GM19025 (cell line): ENCODE results near the gene UQCRC1.

Experiments
- ATAC-seq: cut with Tn5 transposase; IDR thresholded peaks from one replicate; pipeline ENCODE4 v1.9.1; 2021; ENCODE audit warnings: mild to moderate bottlenecking, low read depth, moderate library complexity; ENCODE audit not compliant: unreplicated experiment

UQCRC1 gene

GRCh38 chr3:48609088-48610005 is at the start of gene UQCRC1:
TSS of gene UQCRC1 (minus strand) at chr3:48609646. CDS start at chr3:48609620, 26 bp downstream.
- peak; percentile 95 for ATAC-seq

DNA sequence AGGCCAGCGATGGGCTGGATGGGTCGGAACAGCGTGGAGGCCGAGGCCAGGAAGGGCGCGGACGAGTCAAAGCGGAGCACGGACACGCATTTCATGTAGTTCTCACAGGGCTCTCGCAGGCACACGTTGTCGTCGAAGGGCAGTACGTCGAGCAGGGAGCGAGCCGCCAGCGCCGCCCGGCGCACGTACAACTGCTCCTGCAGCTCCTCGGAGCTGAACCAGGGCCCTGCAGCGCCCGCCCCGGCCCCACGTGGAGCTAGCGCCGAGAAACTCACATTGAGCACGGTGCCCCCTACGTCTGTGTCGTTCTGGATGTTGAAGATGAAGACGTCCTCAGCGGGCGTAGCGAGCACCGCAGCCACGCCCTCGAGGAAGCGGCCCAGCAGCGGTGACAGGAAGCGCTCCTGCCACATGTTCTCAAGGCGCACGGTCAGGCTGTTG is 47.4 kb upstream of the UQCRC1 start:
- no peak for ATAC-seq

GRCh38 chr3:48656061-48656840 is 46.8 kb upstream of the UQCRC1 start:
- ATAC-seq, result no peak

- ATAC-seq, result no peak
Observed at GRCh38 chr3:48655606-48656005, 46.2 kb upstream of the UQCRC1 start.

DNA sequence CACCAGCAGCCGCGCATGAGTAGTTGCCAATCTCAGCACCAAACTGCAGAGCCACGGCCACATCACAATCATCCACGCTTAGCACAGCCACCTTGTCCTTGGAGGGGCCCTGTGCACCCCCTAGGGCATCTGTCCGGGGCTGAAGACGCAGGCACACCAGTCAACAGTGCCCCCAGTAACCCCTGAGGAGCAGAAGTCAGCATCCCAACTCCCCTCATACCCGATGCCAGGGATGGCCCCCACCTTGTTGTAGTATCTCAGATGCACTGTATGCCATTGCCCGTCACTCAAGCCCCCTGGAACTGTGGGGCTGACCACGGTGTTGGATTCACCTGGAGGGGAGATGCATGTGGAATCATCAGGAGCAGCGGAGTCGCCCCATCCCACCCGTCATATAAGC is 45.6 kb upstream of the UQCRC1 start:
- no peak for ATAC-seq

DNA sequence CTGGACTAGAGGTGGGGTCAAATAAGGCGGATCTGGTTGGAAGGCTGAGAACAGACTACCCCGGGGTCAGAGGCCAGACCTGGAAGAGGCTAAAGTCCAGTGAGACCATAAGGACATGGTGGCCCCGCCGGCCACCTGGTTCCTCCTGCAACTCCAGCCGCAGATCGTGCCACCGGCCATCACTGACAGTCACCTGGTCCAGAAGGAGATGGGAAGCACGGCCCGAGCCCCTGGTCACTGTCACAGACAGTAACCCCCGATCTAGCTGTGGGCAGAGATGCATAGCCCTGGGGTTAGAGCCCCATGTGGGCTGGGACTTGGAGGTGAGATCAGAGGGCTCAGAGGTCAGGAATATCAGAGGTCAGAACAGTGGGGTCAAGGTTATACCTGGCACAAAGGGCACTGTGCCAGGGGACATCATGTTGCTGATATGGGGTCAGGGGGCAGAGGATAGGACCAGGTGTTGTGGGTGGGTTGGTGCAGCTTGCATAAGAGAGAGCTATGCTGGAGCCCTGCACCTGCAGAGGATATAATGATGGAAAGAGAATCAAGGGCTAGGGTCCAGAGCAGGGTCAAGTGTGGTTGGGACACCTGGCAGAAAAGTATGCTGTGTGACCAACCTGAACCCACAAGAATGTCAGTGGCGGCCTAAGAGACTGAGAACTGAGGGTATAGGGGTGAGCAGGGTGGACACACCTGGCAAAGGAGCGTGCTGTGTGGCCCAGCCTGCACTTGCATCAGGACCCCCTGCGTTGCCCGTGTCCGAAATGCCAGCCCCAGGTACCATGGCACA is 43.7 kb upstream of the UQCRC1 start:
- no peak for ATAC-seq

- no peak for ATAC-seq
Observed at GRCh38 chr3:48651771-48652170, 42.3 kb upstream of the UQCRC1 start.

DNA sequence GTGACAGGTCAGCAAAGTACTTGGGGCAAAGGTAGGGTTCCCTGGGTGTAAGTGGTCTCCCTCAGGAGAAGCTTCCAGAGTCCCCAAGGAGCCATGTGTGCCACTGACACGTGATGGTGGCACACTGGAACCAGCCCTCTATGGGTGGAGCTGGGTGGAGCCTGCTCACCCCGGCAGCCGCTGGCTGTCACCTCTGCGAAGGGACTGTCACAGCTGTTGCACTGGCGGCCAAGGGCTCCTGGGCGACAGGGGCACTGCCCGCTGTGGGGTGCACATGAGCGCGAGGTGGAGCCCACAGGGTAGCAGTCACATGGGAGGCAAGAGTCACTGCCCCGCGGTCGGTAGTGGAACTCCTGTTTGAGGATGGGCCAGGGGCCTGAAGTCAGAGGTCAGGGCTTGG is 41.3 kb upstream of the UQCRC1 start:
- no peak for ATAC-seq

GRCh38 chr3:48648188-48648850 is 38.9 kb upstream of the UQCRC1 start:
- no peak for ATAC-seq

DNA sequence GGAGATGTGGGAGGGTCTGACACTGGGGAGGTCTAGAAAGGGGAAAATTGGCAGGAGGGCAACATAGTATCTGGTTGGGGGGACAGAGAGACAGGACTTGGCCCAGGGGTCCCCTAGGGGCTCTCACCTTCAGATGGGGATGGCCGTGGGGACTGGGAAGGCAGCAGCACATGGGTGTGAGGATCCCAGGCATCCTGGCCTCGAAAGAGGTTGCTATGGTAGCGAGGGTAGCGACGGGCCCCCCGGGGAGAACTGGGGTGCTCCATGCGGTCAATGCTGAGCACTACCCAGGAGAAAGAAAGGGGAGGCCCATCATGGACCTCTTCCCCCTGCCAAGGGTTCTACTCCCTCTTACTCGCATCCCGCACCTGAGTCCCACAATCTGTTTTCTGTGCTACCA is 38.3 kb upstream of the UQCRC1 start:
- no peak for ATAC-seq

DNA sequence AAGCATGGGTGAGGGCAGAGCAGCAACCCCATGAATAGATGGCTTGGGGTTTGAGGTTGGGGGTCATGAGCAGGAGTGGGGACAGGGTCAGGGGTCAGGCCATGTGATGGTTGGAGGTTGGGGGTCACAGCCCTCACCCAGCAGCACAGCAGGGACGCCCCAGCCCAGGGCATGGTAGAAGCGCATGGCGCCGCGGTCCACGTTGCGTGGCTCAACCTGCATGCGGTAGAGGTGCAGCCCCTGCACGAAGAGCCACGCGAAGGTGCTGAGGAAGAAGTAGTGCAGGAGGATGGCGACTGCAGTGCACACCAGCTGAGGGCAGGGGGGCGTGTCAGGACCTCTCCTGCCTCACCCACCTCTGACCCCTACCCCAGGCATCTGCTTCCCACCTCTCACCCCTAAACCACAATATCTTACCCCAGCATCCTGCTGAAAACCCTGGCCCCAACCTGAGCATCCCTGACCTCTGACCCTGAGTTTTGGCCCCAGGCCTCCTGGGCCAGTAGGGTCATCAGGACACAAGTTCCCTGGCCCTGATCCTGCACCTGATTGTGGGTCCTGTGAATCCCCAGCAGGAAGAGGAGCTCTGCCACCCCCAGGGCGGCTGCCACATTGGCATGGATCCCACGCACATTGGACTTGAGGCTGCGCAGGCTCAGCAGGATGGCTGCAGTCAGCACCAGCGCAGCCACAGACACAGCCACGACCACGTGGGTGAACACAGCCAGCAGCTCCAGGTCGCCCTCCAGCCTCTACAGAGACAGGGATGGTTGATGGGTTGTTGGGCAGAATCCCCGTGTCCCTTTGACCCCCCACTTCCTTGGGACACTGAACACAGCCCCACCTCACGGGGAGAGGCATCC is 35.7 kb upstream of the UQCRC1 start:
- no peak for ATAC-seq

- no peak for ATAC-seq
Observed at GRCh38 chr3:48642605-48643004, 33.2 kb upstream of the UQCRC1 start.

GRCh38 chr3:48641396-48641795 is 31.9 kb upstream of the UQCRC1 start:
- ATAC-seq, result no peak

DNA sequence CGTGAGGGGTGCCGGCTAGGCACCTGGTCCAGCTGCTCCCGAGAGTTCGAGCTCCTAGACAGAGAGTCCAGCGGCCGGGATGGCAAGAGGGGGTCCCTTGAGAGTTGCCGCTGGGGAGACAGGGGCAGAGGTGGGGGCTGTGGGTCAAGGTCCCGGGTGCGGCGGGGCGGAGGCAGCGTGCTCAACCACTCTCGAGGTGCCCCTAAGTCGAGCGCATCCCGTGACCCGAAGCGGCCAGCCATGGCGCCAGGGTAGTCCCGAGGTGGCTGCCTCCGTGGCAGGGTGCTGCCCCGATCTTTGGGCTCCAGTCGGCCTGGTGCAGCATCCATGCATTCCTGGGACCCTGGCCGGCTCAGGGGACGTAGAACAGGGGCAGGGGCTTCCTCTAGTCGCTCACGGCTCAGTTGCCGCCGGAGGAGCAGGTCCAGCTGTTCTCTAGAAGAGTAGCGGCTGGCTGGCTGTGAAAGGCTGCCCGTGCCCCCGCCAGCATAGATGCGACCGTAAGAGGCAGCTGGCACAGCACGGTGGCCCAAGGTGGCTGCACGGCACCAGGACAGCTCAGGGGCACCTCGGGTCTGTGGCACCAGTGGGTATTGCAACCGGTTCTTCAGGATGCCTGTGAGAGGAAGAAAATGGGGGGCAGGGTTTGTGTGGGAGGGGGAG is 30.6 kb upstream of the UQCRC1 start:
- no peak for ATAC-seq

- no peak for ATAC-seq
Observed at GRCh38 chr3:48637305-48637704, 27.9 kb upstream of the UQCRC1 start.

GRCh38 chr3:48636149-48636655 is 26.8 kb upstream of the UQCRC1 start:
- no peak for ATAC-seq

DNA sequence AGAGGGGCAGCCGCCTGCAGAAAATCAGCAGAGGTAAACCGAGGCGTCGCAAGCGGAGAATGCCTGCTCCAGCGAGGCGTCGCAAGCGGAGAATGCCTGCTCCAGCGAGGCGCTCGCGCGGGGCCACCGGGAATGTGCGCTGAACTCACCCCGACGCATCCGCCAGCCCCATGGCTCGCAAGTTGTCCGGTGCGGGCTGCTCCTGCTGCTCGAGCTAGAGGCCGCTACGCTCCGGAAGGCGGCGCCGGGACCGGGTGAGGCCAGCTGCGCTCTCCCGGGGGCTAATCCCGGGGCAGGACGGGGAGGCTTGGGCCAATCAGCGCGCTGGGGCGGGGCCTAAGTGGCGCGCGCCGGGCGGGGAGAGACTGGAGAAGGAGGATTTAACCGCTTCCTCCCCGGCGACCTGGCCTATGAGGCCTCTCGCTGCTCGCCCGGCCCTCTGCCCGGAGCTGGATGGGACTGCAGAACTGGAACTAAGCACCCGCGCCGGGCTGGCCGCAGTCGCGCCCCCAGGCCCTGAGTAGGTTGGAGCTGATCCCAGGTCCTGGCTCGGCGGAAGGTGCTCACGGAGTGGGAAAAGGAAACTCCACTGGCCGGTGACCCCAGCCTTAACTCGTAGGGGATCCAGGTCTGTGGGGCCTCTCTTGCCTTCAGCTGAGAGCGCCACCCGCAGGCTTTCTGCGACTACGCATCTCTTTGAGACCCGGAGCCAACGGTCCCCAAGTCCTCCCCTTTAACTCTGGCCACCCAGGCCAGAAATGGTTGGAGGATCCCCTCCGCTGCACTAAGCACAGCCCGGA is 26.0 kb upstream of the UQCRC1 start, which contains the start of gene SLC26A6:
TSS of gene SLC26A6 (minus strand) at position 240 of the 800 bp plus-strand sequence. CDS start at position 172, 68 bp downstream.
- peak; percentile 93 for ATAC-seq
